Measurements from ENCODE around the gene KCNIP1. TPM values are rescaled to one million over a fixed set of nuclear protein-coding genes. Genes with fewer than 3 reads are reported as not detected.

Gene KCNIP1
- total and polyA plus RNA-seq, 2 experiments from 2014 or later = 0.43 to 0.80 TPM

GRCh38 chr5:170469414-170469813, 34.4 kb upstream of the KCNIP1 start:
- H3K36me3 ChIP-seq (replicated peaks; ENCODE audit: insufficient read depth, low read depth) = no peaks in the 10 kb centered on the region
- H2AFZ ChIP-seq = no peak overlapping the region
- no peak for DNase-seq (ENCODE audit: low spot score)
- no peaks in the 10 kb centered on the region for H3K79me2 ChIP-seq
- H3K4me2 ChIP-seq = no peak overlapping the region
- no peak overlapping the region for H3K4me3 ChIP-seq
- H3K9me3 ChIP-seq (ENCODE audit: low read depth) = no peaks in the 10 kb centered on the region
- H3K9me2 ChIP-seq (replicated peaks; ENCODE audit: insufficient read depth) = no peaks in the 10 kb centered on the region
- H3K27ac ChIP-seq = no peak overlapping the region
- H3K4me1 ChIP-seq (ENCODE audit: insufficient read depth) = no peaks in the 10 kb centered on the region
- H4K20me1 ChIP-seq (ENCODE audit: insufficient read depth, poor library complexity, severe bottlenecking) = no peaks in the 10 kb centered on the region
- no peak for TF ChIP-seq EZH2phosphoT487 (IDR thresholded peaks at IDR 0.05; ENCODE audit: low read depth, severe bottlenecking, unreplicated experiment)
- TF ChIP-seq EZH2 (IDR thresholded peaks at IDR 0.05; ENCODE audit: borderline replicate concordance) = no peak
- no peak for TF ChIP-seq CTCF (IDR thresholded peaks at IDR 0.05; ENCODE audit: poor library complexity)
- H3K27me3 ChIP-seq = peaks cover 13% of the 10 kb centered on the region
- WGBS (ENCODE audit: low lambda C conversion rate, missing lambda C conversion rate) = 95% methylated on average over 4 of the region's 4 CpGs

DNA sequence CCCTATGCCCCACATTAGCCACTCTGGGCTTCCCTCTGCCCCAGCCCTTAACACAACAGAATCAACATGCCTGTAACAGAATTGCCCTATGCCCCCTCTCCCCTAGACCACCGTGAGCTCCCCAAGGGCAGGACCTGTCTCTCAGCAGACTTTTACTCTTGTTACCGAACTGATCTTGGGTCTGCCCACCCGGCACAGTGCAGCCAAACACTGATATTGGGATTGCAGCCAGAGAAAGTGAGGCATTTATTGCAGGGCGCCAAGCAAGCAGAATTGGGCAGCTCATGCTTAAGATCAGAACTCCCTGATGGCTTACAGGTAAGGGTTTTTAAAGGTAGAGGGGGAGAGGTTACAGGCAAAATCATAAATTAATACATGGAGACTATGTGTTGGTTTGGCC, 33.5 kb upstream of the KCNIP1 start:
- TF ChIP-seq EZH2 (IDR thresholded peaks at IDR 0.05; ENCODE audit: borderline replicate concordance) (no peak), CTCF (IDR thresholded peaks at IDR 0.05; ENCODE audit: poor library complexity) (no peak), EZH2phosphoT487 (IDR thresholded peaks at IDR 0.05; ENCODE audit: low read depth, severe bottlenecking, unreplicated experiment) (no peak)
- no peaks in the 10 kb centered on the region for H3K36me3 ChIP-seq (replicated peaks; ENCODE audit: insufficient read depth, low read depth)
- H3K4me2 ChIP-seq = no peak overlapping the region
- WGBS (ENCODE audit: low lambda C conversion rate, missing lambda C conversion rate) = 87% methylated on average over 4 of the region's 4 CpGs
- no peak overlapping the region for H3K27ac ChIP-seq
- DNase-seq (ENCODE audit: low spot score) = no peak
- no peak overlapping the region for H2AFZ ChIP-seq
- H3K9me3 ChIP-seq (ENCODE audit: low read depth) = no peaks in the 10 kb centered on the region
- H3K9me2 ChIP-seq (replicated peaks; ENCODE audit: insufficient read depth) = no peaks in the 10 kb centered on the region
- H4K20me1 ChIP-seq (ENCODE audit: insufficient read depth, poor library complexity, severe bottlenecking) = no peaks in the 10 kb centered on the region
- H3K79me2 ChIP-seq = no peaks in the 10 kb centered on the region
- no peaks in the 10 kb centered on the region for H3K4me1 ChIP-seq (ENCODE audit: insufficient read depth)
- no peak overlapping the region for H3K4me3 ChIP-seq
- H3K27me3 ChIP-seq = peaks cover 13% of the 10 kb centered on the region

DNA sequence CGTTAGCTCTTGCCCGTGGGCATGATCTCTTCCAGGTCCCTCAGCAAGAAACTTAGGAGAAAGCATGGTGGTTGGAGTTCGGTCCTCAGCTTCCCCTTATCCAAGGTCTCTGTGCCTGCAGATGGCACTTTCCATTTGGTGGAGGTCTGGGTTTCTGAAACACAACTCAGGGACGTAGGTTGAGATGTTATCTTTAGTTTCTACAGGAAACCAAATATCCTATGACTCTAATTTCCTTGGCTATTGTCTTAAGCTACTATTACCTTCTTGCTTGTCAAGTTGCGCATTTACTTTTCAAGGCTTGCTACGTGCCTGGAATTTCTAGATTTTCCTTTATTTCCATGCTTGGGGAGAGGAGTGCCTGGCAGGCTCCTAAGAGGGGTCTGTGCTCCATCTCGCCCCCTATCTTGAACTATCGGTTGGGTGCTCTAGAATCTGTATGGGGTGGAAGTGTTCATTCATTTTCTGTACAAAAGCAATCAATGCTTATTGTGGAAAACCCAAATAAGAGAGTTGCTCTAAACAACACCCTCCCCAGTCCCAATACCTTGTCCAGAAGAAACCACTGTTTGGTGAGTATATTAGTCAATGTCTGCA, 32.9 kb upstream of the KCNIP1 start:
- WGBS (ENCODE audit: low lambda C conversion rate, missing lambda C conversion rate) = 81% methylated on average over 8 of the region's 8 CpGs
- DNase-seq (ENCODE audit: low spot score) = no peak

More for the DNA sequence above, 32.9 kb upstream of the KCNIP1 start:
- H3K79me2 ChIP-seq = no peaks in the 10 kb centered on the region
- no peaks in the 10 kb centered on the region for H3K4me1 ChIP-seq (ENCODE audit: insufficient read depth)
- no peaks in the 10 kb centered on the region for H3K9me2 ChIP-seq (replicated peaks; ENCODE audit: insufficient read depth)
- H3K27me3 ChIP-seq = peaks cover 13% of the 10 kb centered on the region
- no peaks in the 10 kb centered on the region for H4K20me1 ChIP-seq (ENCODE audit: insufficient read depth, poor library complexity, severe bottlenecking)
- H2AFZ ChIP-seq = no peak overlapping the region
- no peak overlapping the region for H3K27ac ChIP-seq
- no peaks in the 10 kb centered on the region for H3K9me3 ChIP-seq (ENCODE audit: low read depth)
- no peak overlapping the region for H3K4me3 ChIP-seq
- TF ChIP-seq EZH2 (IDR thresholded peaks at IDR 0.05; ENCODE audit: borderline replicate concordance) (no peak), EZH2phosphoT487 (IDR thresholded peaks at IDR 0.05; ENCODE audit: low read depth, severe bottlenecking, unreplicated experiment) (no peak), CTCF (IDR thresholded peaks at IDR 0.05; ENCODE audit: poor library complexity) (no peak)
- no peak overlapping the region for H3K4me2 ChIP-seq
- H3K36me3 ChIP-seq (replicated peaks; ENCODE audit: insufficient read depth, low read depth) = no peaks in the 10 kb centered on the region

All from hepatocyte (in vitro differentiated cells).